Stimulated activated CD8-positive, alpha-beta memory T cell treated with anti-CD3 and anti-CD28 coated beads, Interleukin-4, amount 100 ng/mL, for 48 hours (primary cell): ENCODE measurements around the gene BOK.
"Not testable (repeated sequence)": the region's sequence is repeated elsewhere in the genome, so short reads cannot be mapped to it uniquely, and the experiment has no call there.

Experiments used
- DNase-seq: peaks from one replicate; pipeline ENCODE4 v3.0.0-alpha.2; 2020

The BOK gene

GRCh38 chr2:241558532-241559322 is at the start of gene BOK:
Gene BOK (plus strand): TSS chr2:241558745. CDS start chr2:241559484, 739 bp downstream.
- peak; percentile 30 for DNase-seq

DNA sequence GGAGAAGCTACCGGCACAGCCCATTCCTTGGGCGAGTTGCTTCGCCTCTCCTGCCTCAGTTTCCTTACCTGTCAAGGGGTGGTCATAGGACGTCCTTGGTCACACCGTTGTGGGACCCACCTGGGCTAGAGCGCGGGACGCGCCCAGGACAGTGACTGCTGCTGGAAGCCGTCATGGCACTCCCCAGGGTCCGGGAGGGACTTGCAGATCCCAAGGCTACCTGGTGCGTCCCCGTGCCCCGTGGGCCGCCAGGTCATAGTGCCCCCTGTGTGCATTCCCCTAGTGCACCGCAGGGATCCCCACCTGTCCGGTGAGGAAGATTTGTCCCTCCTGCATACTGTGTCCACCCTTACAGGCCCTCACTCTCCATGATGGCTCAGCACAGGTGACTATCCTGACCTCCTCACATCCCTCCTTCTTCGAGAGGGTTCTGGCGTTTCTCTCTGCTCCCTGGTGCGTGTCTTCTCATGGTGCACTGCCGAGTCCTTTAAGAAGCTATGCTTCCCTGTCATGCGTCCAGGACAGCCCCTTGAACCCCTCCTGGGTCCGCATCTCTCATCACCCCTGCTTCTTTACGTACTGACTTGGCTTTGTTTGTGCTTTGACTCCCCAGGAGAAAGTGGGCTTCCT is 49.3 kb upstream of the BOK start:
- DNase-seq: no peak

GRCh38 chr2:241511091-241511741 is 47.3 kb upstream of the BOK start:
- DNase-seq: no peak

DNA sequence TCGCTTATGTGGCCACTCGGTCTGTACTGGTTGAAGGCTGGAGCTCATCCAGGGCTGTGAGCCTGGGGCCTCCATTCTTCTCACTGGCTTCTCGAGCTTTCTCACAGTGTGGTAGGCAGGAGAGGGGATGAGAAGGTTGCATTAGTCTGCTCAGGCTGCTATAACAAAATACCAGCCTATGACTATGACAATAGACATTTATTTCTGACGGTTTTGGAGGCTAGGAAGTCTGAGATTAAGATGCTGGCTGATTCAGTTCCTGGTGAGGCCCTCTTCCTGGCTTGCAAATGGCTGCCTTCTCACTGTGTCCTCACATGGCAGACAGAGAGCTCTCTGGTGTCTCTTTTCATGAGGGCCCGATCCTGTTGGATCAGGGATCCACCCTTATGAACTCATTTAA is 44.0 kb upstream of the BOK start:
- DNase-seq: no peak

- DNase-seq: no peak
These were observed 43.4 kb upstream of the BOK start for GRCh38 chr2:241514986-241515737.

GRCh38 chr2:241516520-241516965 is 42.0 kb upstream of the BOK start:
- no peak for DNase-seq

GRCh38 chr2:241517297-241517696 is 41.2 kb upstream of the BOK start:
- DNase-seq: no peak

DNA sequence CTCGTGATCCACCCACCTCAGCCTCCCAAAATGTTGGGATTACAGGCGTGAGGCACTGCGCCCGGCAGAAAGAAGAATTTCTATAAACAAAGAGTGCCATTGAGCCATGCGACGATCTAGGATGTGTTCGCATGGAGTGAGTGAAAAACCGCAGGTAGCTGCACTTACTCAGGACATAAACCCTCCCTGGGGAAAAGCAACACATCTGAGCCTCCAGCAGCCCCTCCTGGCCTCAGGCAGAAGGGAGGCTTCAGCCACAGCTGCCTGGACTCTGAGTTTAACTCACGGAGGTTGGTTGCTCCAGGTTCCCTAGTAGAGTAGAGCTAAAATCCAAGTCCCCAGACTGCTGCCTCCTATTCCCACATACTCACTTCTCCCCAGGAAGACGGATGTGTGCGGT is 38.9 kb upstream of the BOK start:
- DNase-seq: no peak

- no peak for DNase-seq
These were observed 36.1 kb upstream of the BOK start for GRCh38 chr2:241522477-241522876.

DNA sequence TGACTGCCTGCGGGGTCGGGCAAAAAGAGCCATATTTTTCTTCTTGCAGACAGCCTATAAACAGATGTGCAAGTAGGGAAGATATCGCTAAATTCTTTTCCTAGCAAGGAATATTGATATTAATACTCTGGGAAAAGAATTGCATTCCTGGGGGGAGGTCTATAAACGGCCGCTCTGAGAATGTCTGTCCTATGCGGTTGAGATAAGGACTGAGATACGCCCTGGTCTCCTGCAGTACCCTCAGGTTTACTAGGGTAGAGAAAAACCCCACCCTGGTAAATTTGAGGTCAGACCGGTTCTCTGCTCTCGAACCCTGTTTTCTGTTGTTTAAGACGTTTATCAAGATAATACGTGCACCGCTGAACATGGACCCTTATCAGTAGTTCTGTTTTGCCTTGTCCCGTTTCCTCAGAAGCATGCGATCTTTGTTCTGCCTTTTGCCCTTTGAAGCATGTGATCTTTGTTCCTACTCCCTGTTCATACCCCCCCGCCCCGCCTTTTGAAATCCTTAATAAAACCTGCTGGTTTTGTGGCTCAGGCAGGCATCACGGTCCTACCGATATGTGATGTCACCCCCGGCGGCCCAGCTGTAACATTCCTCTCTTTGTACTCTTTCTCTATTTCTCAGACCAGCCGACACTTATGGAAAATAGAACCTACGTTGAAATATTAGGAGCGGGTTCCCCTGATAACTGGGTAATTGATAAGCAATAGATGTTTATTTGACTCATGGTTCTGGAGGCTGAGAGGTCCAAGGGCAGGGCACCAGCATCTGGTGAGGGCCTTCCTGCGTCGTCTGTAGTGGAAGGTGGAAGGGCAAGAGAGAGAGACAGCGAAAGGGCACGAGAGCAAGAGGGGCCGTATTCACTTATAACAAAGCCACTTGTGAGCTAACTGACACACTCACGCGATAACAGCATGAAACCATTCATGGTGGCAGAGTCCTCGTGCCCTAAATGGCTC is 32.4 kb upstream of the BOK start:
- DNase-seq: not testable (repeated sequence)

DNA sequence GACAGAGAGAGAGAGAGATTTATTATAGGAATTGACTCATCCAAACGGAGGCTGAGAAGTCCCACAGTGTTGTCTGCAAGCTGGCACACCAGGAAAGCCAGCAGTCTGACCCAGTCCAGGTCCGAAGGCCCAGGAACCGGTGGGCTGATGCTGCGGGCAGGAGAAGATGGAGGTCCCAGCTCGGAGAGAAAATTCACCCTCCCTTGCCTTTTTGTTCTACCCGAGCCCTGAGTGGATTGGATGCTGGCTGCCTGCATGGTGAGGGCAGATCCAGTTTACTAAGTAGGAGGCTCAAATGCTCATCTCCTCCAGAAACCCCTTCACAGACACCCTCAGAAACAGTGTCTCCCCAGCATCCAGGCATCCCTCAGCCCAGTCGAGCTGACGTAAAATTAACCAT is 28.0 kb upstream of the BOK start:
- no peak for DNase-seq

- DNase-seq: no peak
These were observed 27.3 kb upstream of the BOK start for GRCh38 chr2:241531161-241531722.

DNA sequence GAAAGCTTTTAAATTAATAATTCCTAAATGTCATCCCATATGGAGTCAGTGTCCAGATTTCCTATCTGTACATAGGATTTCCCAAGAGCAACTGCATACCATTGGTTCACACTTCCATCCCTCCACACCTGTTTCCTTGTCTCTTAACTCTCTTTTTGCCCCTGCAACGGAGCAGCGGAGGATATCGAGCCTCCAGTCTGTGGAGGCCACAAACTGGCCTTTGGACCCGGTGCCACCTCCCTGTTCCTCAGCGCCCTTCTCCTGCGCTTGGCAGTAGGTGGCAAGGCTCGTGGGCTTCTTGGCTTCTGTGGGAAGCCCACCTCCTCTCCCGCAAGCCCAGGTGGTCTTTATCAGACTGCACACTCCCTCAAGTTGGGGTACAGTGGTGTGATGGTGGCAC is 26.4 kb upstream of the BOK start:
- no peak for DNase-seq

GRCh38 chr2:241532733-241533601 is 25.6 kb upstream of the BOK start:
- DNase-seq: no peak

- no peak for DNase-seq
These were observed 24.3 kb upstream of the BOK start for GRCh38 chr2:241534293-241534692.

GRCh38 chr2:241534701-241535375 is 23.7 kb upstream of the BOK start:
- no peak for DNase-seq

DNA sequence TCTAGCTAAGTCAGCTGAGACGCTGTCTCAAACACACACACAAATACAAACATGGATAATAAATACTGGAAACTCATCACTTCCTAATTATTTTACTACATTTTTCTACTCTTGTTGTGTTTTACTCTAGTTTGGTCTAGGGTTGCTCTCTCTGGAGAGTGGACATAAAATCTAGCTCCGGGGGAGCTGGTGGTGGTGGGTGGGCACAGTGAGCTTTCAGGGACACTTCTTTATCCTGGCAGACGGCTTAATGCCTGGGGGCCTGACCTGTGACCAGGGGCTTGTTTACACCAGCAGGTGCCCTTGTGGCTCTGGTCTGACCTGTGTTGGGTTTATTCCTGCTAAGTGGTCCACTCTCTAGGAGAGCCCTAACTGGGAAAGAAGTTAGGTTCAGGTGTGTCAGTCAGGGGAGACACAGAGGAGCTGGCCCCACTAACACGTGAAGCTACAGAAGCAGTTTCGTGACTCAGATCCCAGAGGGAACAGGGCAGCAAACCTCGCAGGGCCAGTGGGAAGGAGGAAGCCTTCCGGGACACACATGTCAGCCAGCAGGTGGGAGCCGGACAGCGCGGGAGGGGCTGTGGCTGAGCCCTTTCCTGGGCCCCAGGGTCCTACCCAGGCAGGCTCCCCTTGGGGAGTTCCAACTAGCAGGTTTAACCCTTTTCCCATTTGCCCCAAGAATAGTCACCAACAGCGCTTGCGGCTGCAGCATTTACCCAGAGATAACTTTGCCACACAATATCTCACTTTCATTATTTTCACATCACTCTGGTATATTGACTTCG is 22.5 kb upstream of the BOK start:
- no peak for DNase-seq

- DNase-seq: no peak
These were observed 19.5 kb upstream of the BOK start for GRCh38 chr2:241538838-241539615.
